MM.1S (cell line): ENCODE results near the gene RGS6.

Experiments
- DNase-seq: peaks from one replicate; pipeline ENCODE4 v3.0.0-alpha.2; 2015
- H2AFZ ChIP-seq: fragments of 300-600 bp; sonication (generic); 2 replicates; pipeline ENCODE4 v1.6.0; 2016; ENCODE audit warnings: antibody characterized with exemption, low read length
- H3F3A ChIP-seq: fragments of 300-600 bp; sonication (generic); 2 replicates; pipeline ENCODE4 v1.6.1; 2016; ENCODE audit warnings: mild to moderate bottlenecking, antibody characterized with exemption, low read length, moderate library complexity, mixed read lengths; ENCODE audit not compliant: insufficient read depth
- H3K27ac ChIP-seq: fragments of 300-600 bp; sonication (generic); 2 replicates; pipeline ENCODE4 v1.5.1; 2016; ENCODE audit warnings: mild to moderate bottlenecking, low read length
- H3K27me3 ChIP-seq: fragments of 300-600 bp; sonication (generic); replicated peaks from 2 replicates; pipeline ENCODE4 v1.6.0; 2016; ENCODE audit warnings: low read length; ENCODE audit not compliant: insufficient read depth
- H3K36me3 ChIP-seq: fragments of 300-600 bp; sonication (generic); replicated peaks from 2 replicates; pipeline ENCODE4 v1.6.1; 2016; ENCODE audit warnings: mild to moderate bottlenecking, low read length, mixed read lengths; ENCODE audit not compliant: insufficient read depth
- H3K4me1 ChIP-seq: fragments of 300-600 bp; sonication (generic); 2 replicates; pipeline ENCODE4 v1.6.1; 2016; ENCODE audit warnings: low read length, mixed read lengths
- H3K4me2 ChIP-seq: fragments of 300-600 bp; sonication (generic); 2 replicates; pipeline ENCODE4 v1.6.0; 2016; ENCODE audit warnings: low read depth, low read length
- H3K4me3 ChIP-seq: fragments of 300-600 bp; sonication (generic); 2 replicates; pipeline ENCODE4 v1.5.1; 2016; ENCODE audit warnings: low read length, mixed read lengths
- H3K79me2 ChIP-seq: fragments of 300-600 bp; sonication (generic); 2 replicates; pipeline ENCODE4 v1.6.1; 2016; ENCODE audit warnings: mixed run types, low read length, mixed read lengths
- H3K9ac ChIP-seq: fragments of 300-600 bp; sonication (generic); 2 replicates; pipeline ENCODE4 v1.6.1; 2016; ENCODE audit warnings: low read length, mixed read lengths
- H3K9me2 ChIP-seq: fragments of 300-600 bp; sonication (generic); replicated peaks from 2 replicates; pipeline ENCODE4 v1.6.1; 2016; ENCODE audit warnings: mild to moderate bottlenecking, low read length, mixed read lengths; ENCODE audit not compliant: insufficient read depth
- H3K9me3 ChIP-seq: fragments of 300-600 bp; sonication (generic); replicated peaks from 2 replicates; pipeline ENCODE4 v1.6.1; 2016; ENCODE audit warnings: mild to moderate bottlenecking, low read length, mixed read lengths; ENCODE audit not compliant: insufficient read depth
- H4K20me1 ChIP-seq: fragments of 300-600 bp; sonication (generic); 2 replicates; pipeline ENCODE4 v1.6.1; 2016; ENCODE audit warnings: mild to moderate bottlenecking, low read length, moderate library complexity, mixed read lengths; ENCODE audit not compliant: insufficient read depth
- EZH2 ChIP-seq: fragments of 300-600 bp; sonication (generic); optimal IDR thresholded peaks from 2 replicates; pipeline ENCODE3; 2017; ENCODE audit warnings: low read depth, mild to moderate bottlenecking, antibody characterized with exemption, low read length, mixed read lengths
- EZH2phosphoT487 ChIP-seq: fragments of 300-600 bp; sonication (generic); IDR thresholded peaks from 2 replicates; pipeline ENCODE4 v1.6.1; 2018; ENCODE audit warnings: antibody characterized with exemption, low read length
- TF ChIP-seq, protein P1 (sequence below): fragments of 300-600 bp; sonication (generic); IDR thresholded peaks from 2 replicates; pipeline ENCODE4 v1.5.1; 2016; ENCODE audit warnings: antibody characterized with exemption, low read length, mixed read lengths

The RGS6 gene

DNA sequence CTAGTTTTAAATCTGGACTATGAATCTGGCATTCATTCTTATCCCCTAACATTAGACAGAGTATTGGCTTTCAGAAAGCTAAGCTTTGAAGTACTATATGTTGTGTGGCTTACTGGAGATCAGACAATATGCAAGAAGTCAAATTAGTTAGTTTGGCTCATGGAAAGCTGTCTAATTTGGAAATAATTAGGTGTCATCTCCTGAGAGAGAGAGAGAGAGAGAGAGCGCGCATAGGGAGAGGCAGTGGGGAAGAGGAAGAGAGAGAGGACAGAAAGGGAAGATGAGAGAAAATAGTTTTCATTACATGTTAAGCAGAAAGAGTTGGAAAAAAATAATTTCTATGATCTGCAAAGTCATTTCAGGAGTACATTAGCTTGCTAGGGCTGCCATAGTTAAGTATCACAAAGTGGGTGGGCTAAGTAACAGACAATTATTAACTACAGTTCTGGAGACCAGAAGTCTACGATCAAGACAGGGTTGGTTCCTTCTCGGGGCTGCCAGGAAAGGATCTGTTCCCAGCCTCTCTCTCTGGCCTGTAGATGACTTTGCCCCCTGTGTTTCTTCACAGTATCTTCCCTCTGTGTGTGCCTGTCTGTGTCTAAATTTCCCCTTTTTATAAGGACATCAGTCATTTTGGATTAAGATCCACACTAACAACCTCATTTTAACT lies 404.2 kb downstream of the RGS6 start:
- H2AFZ ChIP-seq: no peak overlapping the region
- H4K20me1 ChIP-seq: no peaks in the 10 kb centered on the region
- DNase-seq: no peak
- H3K9me3 ChIP-seq: no peaks in the 10 kb centered on the region
- no peak overlapping the region for H3K9ac ChIP-seq
- H3K27me3 ChIP-seq: no peaks in the 10 kb centered on the region
- H3K9me2 ChIP-seq: no peaks in the 10 kb centered on the region
- H3K27ac ChIP-seq: no peak overlapping the region
- no peak overlapping the region for H3K4me3 ChIP-seq
- no peaks in the 10 kb centered on the region for H3K36me3 ChIP-seq
- H3K79me2 ChIP-seq: no peaks in the 10 kb centered on the region
- H3K4me2 ChIP-seq: no peak overlapping the region
- no peaks in the 10 kb centered on the region for H3K4me1 ChIP-seq
- TF ChIP-seq EZH2phosphoT487 (no peak), EZH2 (no peak)
- TF ChIP-seq, protein P1, sequence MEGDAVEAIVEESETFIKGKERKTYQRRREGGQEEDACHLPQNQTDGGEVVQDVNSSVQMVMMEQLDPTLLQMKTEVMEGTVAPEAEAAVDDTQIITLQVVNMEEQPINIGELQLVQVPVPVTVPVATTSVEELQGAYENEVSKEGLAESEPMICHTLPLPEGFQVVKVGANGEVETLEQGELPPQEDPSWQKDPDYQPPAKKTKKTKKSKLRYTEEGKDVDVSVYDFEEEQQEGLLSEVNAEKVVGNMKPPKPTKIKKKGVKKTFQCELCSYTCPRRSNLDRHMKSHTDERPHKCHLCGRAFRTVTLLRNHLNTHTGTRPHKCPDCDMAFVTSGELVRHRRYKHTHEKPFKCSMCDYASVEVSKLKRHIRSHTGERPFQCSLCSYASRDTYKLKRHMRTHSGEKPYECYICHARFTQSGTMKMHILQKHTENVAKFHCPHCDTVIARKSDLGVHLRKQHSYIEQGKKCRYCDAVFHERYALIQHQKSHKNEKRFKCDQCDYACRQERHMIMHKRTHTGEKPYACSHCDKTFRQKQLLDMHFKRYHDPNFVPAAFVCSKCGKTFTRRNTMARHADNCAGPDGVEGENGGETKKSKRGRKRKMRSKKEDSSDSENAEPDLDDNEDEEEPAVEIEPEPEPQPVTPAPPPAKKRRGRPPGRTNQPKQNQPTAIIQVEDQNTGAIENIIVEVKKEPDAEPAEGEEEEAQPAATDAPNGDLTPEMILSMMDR: no peak
- H3F3A ChIP-seq: no peaks in the 10 kb centered on the region

DNA sequence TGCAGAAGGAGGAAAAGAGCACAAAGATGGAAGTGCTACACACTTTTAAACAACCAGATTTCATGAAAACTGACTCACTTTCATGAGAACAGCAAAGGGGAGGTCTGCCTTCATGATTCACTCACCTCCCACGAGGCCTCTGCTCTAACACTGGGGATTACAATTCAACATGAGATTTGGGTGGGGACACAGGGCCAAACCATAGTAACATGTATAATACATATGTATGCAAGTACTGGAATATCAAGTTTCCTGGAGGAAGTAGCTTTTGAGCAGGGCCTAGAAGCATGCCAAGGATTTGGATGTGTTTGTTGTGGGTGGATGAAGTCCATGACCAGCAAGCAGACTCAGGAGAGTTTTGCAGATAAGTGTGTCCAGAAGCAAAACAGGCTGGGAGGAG lies 409.0 kb downstream of the RGS6 start:
- no peak for DNase-seq
- no peaks in the 10 kb centered on the region for H3K4me1 ChIP-seq
- H3K79me2 ChIP-seq: no peaks in the 10 kb centered on the region

DNA sequence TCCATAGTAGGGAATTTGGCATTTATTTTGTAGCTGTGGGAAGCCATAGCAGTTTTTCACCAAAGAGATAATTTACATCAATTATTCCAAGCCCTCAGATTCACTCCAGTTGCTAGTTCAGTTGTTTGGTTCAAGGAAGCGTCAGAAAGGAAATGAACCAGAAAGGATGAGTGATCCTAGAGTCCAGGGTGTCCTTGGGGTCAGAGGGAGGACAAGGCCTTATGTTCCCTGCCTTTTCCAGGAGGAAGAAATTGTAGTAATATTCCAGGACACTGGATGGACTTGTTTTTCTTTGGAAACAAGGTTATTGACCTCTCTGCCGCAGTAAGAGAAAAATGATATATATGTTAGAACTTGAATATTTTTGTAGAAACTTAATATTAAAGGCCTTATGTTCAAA lies 409.5 kb downstream of the RGS6 start:
- Histone ChIP-seq H3K9ac (no peak overlapping the region), H3K9me3 (no peaks in the 10 kb centered on the region), H3K4me3 (no peak overlapping the region), H3F3A (no peaks in the 10 kb centered on the region), H3K36me3 (no peaks in the 10 kb centered on the region), H4K20me1 (no peaks in the 10 kb centered on the region), H3K27me3 (no peaks in the 10 kb centered on the region), H3K79me2 (no peaks in the 10 kb centered on the region), H3K4me2 (no peak overlapping the region), H3K9me2 (no peaks in the 10 kb centered on the region), H3K27ac (no peak overlapping the region), H3K4me1 (no peaks in the 10 kb centered on the region), H2AFZ (no peak overlapping the region)
- no peak for DNase-seq
- TF ChIP-seq EZH2phosphoT487: no peak
- TF ChIP-seq, protein P1: no peak
- no peak for TF ChIP-seq EZH2

More for the DNA sequence above, 409.0 kb downstream of the RGS6 start:
- Histone ChIP-seq H3K4me2 (no peak overlapping the region), H3K27me3 (no peaks in the 10 kb centered on the region), H3K9ac (no peak overlapping the region), H4K20me1 (no peaks in the 10 kb centered on the region), H2AFZ (no peak overlapping the region), H3K9me3 (no peaks in the 10 kb centered on the region), H3K36me3 (no peaks in the 10 kb centered on the region), H3K9me2 (no peaks in the 10 kb centered on the region), H3K4me3 (no peak overlapping the region), H3F3A (no peaks in the 10 kb centered on the region), H3K27ac (no peak overlapping the region)
- TF ChIP-seq EZH2 (no peak), EZH2phosphoT487 (no peak)
- TF ChIP-seq, protein P1: no peak
